Measurements from ENCODE around the gene CCNK. TPM values are rescaled to one million over a fixed set of nuclear protein-coding genes. Genes with fewer than 3 reads are reported as not detected.

Gene CCNK
- total and polyA plus RNA-seq, 4 experiments from 2014 or later = 7.0 to 83.4 (median 48.6) TPM

GRCh38 chr14:99534863-99535262 lies 53.7 kb downstream of the CCNK start:
- H3K4me1 Mint-ChIP-seq = no peaks in the 10 kb centered on the region
- intact Hi-C loops (cut with micrococcal nuclease) = no loop called here
- Histone ChIP-seq H3K4me1 (ENCODE audit: insufficient read depth, low read length) (no peaks in the 10 kb centered on the region), H3K4me3 (ENCODE audit: low read length in 2 of 2) (no peak overlapping the region), H3K27ac (ENCODE audit: low read depth, low read length) (no peak overlapping the region), H3K27me3 (ENCODE audit: insufficient read depth, low read length) (no peaks in the 10 kb centered on the region), H3K9me3 (ENCODE audit: control insufficient read depth in 1 of 2, low read length in 2 of 2) (no peaks in the 10 kb centered on the region), H3K36me3 (ENCODE audit: insufficient read depth, low read length) (no peaks in the 10 kb centered on the region)
- DNase-seq = peak in 1 of 5 donors; percentile 27
- no peaks in the 10 kb centered on the region for H3K36me3 Mint-ChIP-seq
- POLR2A ChIA-PET (ENCODE audit: partially characterized antibody) = no interaction called here
- no peak overlapping the region for H3K4me3 Mint-ChIP-seq
- CTCF ChIA-PET (ENCODE audit: partially characterized antibody) = interaction anchor here (1.0 kb wide), 1 partner anchor 10 kb away, joined by 3 read pairs; no protein-coding TSS in a partner anchor
- H3K27ac Mint-ChIP-seq = no peak overlapping the region
- peaks cover 0 to 2% (median 0%) of the 10 kb centered on the region in 8 donors for H3K9me3 Mint-ChIP-seq
- H3K27me3 Mint-ChIP-seq = no peaks in the 10 kb centered on the region

DNA sequence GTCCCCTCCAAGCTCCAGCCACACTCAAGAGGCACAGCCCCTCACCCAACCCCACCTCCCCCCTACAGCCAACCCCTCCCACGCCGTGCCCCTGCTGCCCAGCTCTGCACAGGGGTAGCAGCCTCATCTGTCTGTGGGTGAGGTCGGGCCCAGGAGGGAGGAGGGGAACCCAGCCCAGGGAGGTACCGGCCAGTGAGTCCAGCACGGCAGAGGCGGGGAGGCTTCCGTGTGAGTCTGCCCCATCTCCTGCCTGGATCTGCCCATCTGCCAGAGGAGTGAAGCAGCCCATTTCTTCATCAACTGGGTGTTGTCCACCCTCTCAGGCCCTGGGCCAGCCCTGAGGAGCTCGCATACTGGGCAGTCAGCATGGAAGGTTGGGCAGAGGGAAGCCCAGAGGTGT lies 54.2 kb downstream of the CCNK start:
- H3K36me3 ChIP-seq (ENCODE audit: insufficient read depth, low read length) = no peaks in the 10 kb centered on the region
- CTCF ChIA-PET (ENCODE audit: partially characterized antibody) = no interaction called here
- Mint-ChIP-seq H3K27me3 (no peaks in the 10 kb centered on the region), H3K36me3 (no peaks in the 10 kb centered on the region), H3K4me3 (no peak overlapping the region), H3K27ac (no peak overlapping the region), H3K4me1 (no peaks in the 10 kb centered on the region), H3K9me3 (peaks cover 0 to 4% (median 0%) of the 10 kb centered on the region in 8 donors)
- intact Hi-C loops (cut with micrococcal nuclease) = no loop called here
- no peak overlapping the region for H3K4me3 ChIP-seq (ENCODE audit: low read length in 2 of 2)
- no peaks in the 10 kb centered on the region for H3K9me3 ChIP-seq (ENCODE audit: control insufficient read depth in 1 of 2, low read length in 2 of 2)
- no peak for DNase-seq
- no peaks in the 10 kb centered on the region for H3K4me1 ChIP-seq (ENCODE audit: insufficient read depth, low read length)
- no peaks in the 10 kb centered on the region for H3K27me3 ChIP-seq (ENCODE audit: insufficient read depth, low read length)
- H3K27ac ChIP-seq (ENCODE audit: low read depth, low read length) = no peak overlapping the region
- POLR2A ChIA-PET (ENCODE audit: partially characterized antibody) = no interaction called here

- no peak overlapping the region for H3K4me3 ChIP-seq (ENCODE audit: low read length in 2 of 2)
- Mint-ChIP-seq H3K27me3 (no peaks in the 10 kb centered on the region), H3K9me3 (peaks cover 0 to 2% (median 0%) of the 10 kb centered on the region in 8 donors), H3K36me3 (no peaks in the 10 kb centered on the region), H3K27ac (peak overlapping the region in 1 of 7 donors; percentile 77), H3K4me1 (peaks cover 0 to 2% (median 1%) of the 10 kb centered on the region in 4 donors), H3K4me3 (no peak overlapping the region)
- peak in 1 of 5 donors; percentile 33 for DNase-seq
- CTCF ChIA-PET (ENCODE audit: partially characterized antibody) = no interaction called here
- intact Hi-C loops (cut with micrococcal nuclease) = no loop called here
- no peaks in the 10 kb centered on the region for H3K36me3 ChIP-seq (ENCODE audit: insufficient read depth, low read length)
- no peak overlapping the region for H3K27ac ChIP-seq (ENCODE audit: low read depth, low read length)
- no peaks in the 10 kb centered on the region for H3K9me3 ChIP-seq (ENCODE audit: control insufficient read depth in 1 of 2, low read length in 2 of 2)
- H3K4me1 ChIP-seq (ENCODE audit: insufficient read depth, low read length) = no peaks in the 10 kb centered on the region
- no peaks in the 10 kb centered on the region for H3K27me3 ChIP-seq (ENCODE audit: insufficient read depth, low read length)
- POLR2A ChIA-PET (ENCODE audit: partially characterized antibody) = no interaction called here
Observed at GRCh38 chr14:99535908-99536778, 54.9 kb downstream of the CCNK start.

GRCh38 chr14:99537399-99537798 lies 56.2 kb downstream of the CCNK start:
- Mint-ChIP-seq H3K36me3 (no peaks in the 10 kb centered on the region), H3K27ac (no peak overlapping the region), H3K27me3 (no peaks in the 10 kb centered on the region), H3K4me3 (no peak overlapping the region), H3K4me1 (peaks cover 4 to 11% (median 5%) of the 10 kb centered on the region in 4 donors), H3K9me3 (peaks cover 0 to 2% (median 0%) of the 10 kb centered on the region in 8 donors)
- no peaks in the 10 kb centered on the region for H3K4me1 ChIP-seq (ENCODE audit: insufficient read depth, low read length)
- CTCF ChIA-PET (ENCODE audit: partially characterized antibody) = no interaction called here
- DNase-seq = no peak
- no peaks in the 10 kb centered on the region for H3K36me3 ChIP-seq (ENCODE audit: insufficient read depth, low read length)
- H3K27me3 ChIP-seq (ENCODE audit: insufficient read depth, low read length) = no peaks in the 10 kb centered on the region
- H3K9me3 ChIP-seq (ENCODE audit: control insufficient read depth in 1 of 2, low read length in 2 of 2) = no peaks in the 10 kb centered on the region
- intact Hi-C loops (cut with micrococcal nuclease) = no loop called here
- POLR2A ChIA-PET (ENCODE audit: partially characterized antibody) = no interaction called here
- H3K27ac ChIP-seq (ENCODE audit: low read depth, low read length) = no peak overlapping the region
- H3K4me3 ChIP-seq (ENCODE audit: low read length in 2 of 2) = no peak overlapping the region

- ChIA-PET POLR2A (ENCODE audit: partially characterized antibody) (no interaction called here), CTCF (ENCODE audit: partially characterized antibody) (no interaction called here)
- Mint-ChIP-seq H3K27me3 (no peaks in the 10 kb centered on the region), H3K4me1 (peaks cover 4 to 18% (median 7%) of the 10 kb centered on the region in 4 donors), H3K9me3 (peaks cover 0 to 2% (median 0%) of the 10 kb centered on the region in 8 donors), H3K4me3 (no peak overlapping the region), H3K36me3 (no peaks in the 10 kb centered on the region), H3K27ac (peak overlapping the region in 1 of 7 donors; percentile 42)
- no peak overlapping the region for H3K27ac ChIP-seq (ENCODE audit: low read depth, low read length)
- H3K9me3 ChIP-seq (ENCODE audit: control insufficient read depth in 1 of 2, low read length in 2 of 2) = no peaks in the 10 kb centered on the region
- H3K4me3 ChIP-seq (ENCODE audit: low read length in 2 of 2) = no peak overlapping the region
- no peak for DNase-seq
- no peaks in the 10 kb centered on the region for H3K36me3 ChIP-seq (ENCODE audit: insufficient read depth, low read length)
- intact Hi-C loops (cut with micrococcal nuclease) = no loop called here
- no peaks in the 10 kb centered on the region for H3K4me1 ChIP-seq (ENCODE audit: insufficient read depth, low read length)
- no peaks in the 10 kb centered on the region for H3K27me3 ChIP-seq (ENCODE audit: insufficient read depth, low read length)
Observed at GRCh38 chr14:99538275-99538674, 57.1 kb downstream of the CCNK start.

GRCh38 chr14:99538733-99539132 lies 57.5 kb downstream of the CCNK start:
- H3K4me1 ChIP-seq (ENCODE audit: insufficient read depth, low read length) = no peaks in the 10 kb centered on the region
- peaks cover 0 to 2% (median 0%) of the 10 kb centered on the region in 8 donors for H3K9me3 Mint-ChIP-seq
- H3K27me3 ChIP-seq (ENCODE audit: insufficient read depth, low read length) = no peaks in the 10 kb centered on the region
- no peaks in the 10 kb centered on the region for H3K9me3 ChIP-seq (ENCODE audit: control insufficient read depth in 1 of 2, low read length in 2 of 2)
- no peak overlapping the region for H3K27ac ChIP-seq (ENCODE audit: low read depth, low read length)
- H3K4me3 ChIP-seq (ENCODE audit: low read length in 2 of 2) = no peak overlapping the region
- no peak for DNase-seq
- H3K4me3 Mint-ChIP-seq = no peak overlapping the region
- intact Hi-C loops (cut with micrococcal nuclease) = no loop called here
- ChIA-PET POLR2A (ENCODE audit: partially characterized antibody) (no interaction called here), CTCF (ENCODE audit: partially characterized antibody) (no interaction called here)
- H3K4me1 Mint-ChIP-seq = peaks cover 4 to 23% (median 10%) of the 10 kb centered on the region in 4 donors
- H3K27me3 Mint-ChIP-seq = no peaks in the 10 kb centered on the region
- H3K36me3 Mint-ChIP-seq = no peaks in the 10 kb centered on the region
- no peaks in the 10 kb centered on the region for H3K36me3 ChIP-seq (ENCODE audit: insufficient read depth, low read length)
- H3K27ac Mint-ChIP-seq = no peak overlapping the region

GRCh38 chr14:99539491-99539890 lies 58.3 kb downstream of the CCNK start:
- ChIA-PET POLR2A (ENCODE audit: partially characterized antibody) (no interaction called here), CTCF (ENCODE audit: partially characterized antibody) (no interaction called here)
- Histone ChIP-seq H3K36me3 (ENCODE audit: insufficient read depth, low read length) (no peaks in the 10 kb centered on the region), H3K4me1 (ENCODE audit: insufficient read depth, low read length) (no peaks in the 10 kb centered on the region), H3K9me3 (ENCODE audit: control insufficient read depth in 1 of 2, low read length in 2 of 2) (no peaks in the 10 kb centered on the region), H3K27ac (ENCODE audit: low read depth, low read length) (no peak overlapping the region), H3K4me3 (ENCODE audit: low read length in 2 of 2) (no peak overlapping the region), H3K27me3 (ENCODE audit: insufficient read depth, low read length) (no peaks in the 10 kb centered on the region)
- no peaks in the 10 kb centered on the region for H3K27me3 Mint-ChIP-seq
- peaks cover 4 to 28% (median 10%) of the 10 kb centered on the region in 4 donors for H3K4me1 Mint-ChIP-seq
- no peak overlapping the region for H3K4me3 Mint-ChIP-seq
- no peak overlapping the region for H3K27ac Mint-ChIP-seq
- peaks cover 0 to 2% (median 0%) of the 10 kb centered on the region in 8 donors for H3K9me3 Mint-ChIP-seq
- intact Hi-C loops (cut with micrococcal nuclease) = no loop called here
- no peak for DNase-seq
- H3K36me3 Mint-ChIP-seq = no peaks in the 10 kb centered on the region

Data from CD4-positive, alpha-beta memory T cell (primary cell).